ENCODE results near the gene SP7. TPM values are rescaled to one million over a fixed set of nuclear protein-coding genes. Genes with fewer than 3 reads are reported as not detected.

Gene SP7
- total and polyA plus RNA-seq, 9 of the 15 experiments (the other 6 are each of a cell fraction or from before 2014, with no cell fraction given): 0.04 TPM; not detected in 8

DNA sequence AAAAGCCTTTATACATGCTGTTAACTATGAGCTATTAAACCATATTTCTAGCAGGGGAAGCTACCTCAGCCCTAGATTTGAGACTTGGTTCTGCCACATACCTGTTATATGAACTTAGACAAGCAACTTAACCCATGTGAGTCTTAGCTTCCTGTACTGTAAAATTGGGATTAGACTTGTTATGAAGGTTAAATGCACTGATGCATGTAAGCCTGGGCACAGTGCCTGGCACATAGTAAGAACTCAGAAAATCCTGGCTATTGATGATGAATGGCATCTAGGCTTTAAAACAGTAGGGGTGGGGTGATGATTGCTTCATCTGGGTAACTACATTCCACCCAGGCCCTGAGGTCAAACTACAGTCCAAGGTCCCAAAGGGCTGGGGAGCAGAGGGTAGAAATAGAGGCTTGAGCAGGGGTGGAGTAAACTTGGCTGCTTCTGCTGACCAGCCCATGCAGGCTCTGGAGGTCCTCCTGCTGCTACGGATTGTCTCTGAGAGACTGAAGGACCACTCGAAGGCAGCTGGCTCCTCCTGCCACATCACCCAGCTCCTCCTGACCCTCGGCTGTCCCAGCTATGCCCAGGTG lies 56.8 kb downstream of the SP7 start (continued):
- TF ChIP-seq RNF2 (IDR thresholded peaks at IDR 0.05): no peak
- TF ChIP-seq ZNF764 (CRISPR knock-in tag; IDR thresholded peaks at IDR 0.05; ENCODE audit: low read depth): no peak
- TF ChIP-seq, protein P1, sequence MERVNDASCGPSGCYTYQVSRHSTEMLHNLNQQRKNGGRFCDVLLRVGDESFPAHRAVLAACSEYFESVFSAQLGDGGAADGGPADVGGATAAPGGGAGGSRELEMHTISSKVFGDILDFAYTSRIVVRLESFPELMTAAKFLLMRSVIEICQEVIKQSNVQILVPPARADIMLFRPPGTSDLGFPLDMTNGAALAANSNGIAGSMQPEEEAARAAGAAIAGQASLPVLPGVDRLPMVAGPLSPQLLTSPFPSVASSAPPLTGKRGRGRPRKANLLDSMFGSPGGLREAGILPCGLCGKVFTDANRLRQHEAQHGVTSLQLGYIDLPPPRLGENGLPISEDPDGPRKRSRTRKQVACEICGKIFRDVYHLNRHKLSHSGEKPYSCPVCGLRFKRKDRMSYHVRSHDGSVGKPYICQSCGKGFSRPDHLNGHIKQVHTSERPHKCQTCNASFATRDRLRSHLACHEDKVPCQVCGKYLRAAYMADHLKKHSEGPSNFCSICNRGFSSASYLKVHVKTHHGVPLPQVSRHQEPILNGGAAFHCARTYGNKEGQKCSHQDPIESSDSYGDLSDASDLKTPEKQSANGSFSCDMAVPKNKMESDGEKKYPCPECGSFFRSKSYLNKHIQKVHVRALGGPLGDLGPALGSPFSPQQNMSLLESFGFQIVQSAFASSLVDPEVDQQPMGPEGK (CRISPR knock-in tag; IDR thresholded peaks at IDR 0.05; ENCODE audit: borderline replicate concordance): no peak

DNA sequence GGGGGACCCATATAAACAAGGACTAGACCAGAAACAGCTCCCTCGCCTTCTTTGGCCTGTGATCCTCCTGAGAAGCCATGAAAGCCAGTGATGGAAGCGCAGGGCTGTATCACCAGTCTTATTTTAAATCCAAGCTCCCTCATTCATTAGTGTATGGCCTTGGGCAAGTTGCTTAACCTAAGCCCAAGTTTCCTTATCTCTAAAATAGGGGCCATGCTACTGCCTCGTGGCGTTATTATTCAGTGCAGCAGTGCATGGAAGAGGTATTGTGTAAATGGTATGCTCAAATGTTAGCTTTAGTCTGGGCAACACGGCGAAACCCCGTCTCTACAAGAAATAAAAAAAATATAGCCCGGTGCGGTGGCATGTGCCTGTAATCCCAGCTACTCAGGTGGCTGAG lies 58.2 kb downstream of the SP7 start:
- FAIRE-seq: no peak
- intact Hi-C loops (cut with micrococcal nuclease): no loop called here
- TF ChIP-seq DPF2 (IDR thresholded peaks at IDR 0.05): no peak
- no peak for TF ChIP-seq ZC3H8 (IDR thresholded peaks at IDR 0.05)
- no peak for TF ChIP-seq ZNF324 (CRISPR knock-in tag; IDR thresholded peaks at IDR 0.05)
- TF ChIP-seq, protein P2, sequence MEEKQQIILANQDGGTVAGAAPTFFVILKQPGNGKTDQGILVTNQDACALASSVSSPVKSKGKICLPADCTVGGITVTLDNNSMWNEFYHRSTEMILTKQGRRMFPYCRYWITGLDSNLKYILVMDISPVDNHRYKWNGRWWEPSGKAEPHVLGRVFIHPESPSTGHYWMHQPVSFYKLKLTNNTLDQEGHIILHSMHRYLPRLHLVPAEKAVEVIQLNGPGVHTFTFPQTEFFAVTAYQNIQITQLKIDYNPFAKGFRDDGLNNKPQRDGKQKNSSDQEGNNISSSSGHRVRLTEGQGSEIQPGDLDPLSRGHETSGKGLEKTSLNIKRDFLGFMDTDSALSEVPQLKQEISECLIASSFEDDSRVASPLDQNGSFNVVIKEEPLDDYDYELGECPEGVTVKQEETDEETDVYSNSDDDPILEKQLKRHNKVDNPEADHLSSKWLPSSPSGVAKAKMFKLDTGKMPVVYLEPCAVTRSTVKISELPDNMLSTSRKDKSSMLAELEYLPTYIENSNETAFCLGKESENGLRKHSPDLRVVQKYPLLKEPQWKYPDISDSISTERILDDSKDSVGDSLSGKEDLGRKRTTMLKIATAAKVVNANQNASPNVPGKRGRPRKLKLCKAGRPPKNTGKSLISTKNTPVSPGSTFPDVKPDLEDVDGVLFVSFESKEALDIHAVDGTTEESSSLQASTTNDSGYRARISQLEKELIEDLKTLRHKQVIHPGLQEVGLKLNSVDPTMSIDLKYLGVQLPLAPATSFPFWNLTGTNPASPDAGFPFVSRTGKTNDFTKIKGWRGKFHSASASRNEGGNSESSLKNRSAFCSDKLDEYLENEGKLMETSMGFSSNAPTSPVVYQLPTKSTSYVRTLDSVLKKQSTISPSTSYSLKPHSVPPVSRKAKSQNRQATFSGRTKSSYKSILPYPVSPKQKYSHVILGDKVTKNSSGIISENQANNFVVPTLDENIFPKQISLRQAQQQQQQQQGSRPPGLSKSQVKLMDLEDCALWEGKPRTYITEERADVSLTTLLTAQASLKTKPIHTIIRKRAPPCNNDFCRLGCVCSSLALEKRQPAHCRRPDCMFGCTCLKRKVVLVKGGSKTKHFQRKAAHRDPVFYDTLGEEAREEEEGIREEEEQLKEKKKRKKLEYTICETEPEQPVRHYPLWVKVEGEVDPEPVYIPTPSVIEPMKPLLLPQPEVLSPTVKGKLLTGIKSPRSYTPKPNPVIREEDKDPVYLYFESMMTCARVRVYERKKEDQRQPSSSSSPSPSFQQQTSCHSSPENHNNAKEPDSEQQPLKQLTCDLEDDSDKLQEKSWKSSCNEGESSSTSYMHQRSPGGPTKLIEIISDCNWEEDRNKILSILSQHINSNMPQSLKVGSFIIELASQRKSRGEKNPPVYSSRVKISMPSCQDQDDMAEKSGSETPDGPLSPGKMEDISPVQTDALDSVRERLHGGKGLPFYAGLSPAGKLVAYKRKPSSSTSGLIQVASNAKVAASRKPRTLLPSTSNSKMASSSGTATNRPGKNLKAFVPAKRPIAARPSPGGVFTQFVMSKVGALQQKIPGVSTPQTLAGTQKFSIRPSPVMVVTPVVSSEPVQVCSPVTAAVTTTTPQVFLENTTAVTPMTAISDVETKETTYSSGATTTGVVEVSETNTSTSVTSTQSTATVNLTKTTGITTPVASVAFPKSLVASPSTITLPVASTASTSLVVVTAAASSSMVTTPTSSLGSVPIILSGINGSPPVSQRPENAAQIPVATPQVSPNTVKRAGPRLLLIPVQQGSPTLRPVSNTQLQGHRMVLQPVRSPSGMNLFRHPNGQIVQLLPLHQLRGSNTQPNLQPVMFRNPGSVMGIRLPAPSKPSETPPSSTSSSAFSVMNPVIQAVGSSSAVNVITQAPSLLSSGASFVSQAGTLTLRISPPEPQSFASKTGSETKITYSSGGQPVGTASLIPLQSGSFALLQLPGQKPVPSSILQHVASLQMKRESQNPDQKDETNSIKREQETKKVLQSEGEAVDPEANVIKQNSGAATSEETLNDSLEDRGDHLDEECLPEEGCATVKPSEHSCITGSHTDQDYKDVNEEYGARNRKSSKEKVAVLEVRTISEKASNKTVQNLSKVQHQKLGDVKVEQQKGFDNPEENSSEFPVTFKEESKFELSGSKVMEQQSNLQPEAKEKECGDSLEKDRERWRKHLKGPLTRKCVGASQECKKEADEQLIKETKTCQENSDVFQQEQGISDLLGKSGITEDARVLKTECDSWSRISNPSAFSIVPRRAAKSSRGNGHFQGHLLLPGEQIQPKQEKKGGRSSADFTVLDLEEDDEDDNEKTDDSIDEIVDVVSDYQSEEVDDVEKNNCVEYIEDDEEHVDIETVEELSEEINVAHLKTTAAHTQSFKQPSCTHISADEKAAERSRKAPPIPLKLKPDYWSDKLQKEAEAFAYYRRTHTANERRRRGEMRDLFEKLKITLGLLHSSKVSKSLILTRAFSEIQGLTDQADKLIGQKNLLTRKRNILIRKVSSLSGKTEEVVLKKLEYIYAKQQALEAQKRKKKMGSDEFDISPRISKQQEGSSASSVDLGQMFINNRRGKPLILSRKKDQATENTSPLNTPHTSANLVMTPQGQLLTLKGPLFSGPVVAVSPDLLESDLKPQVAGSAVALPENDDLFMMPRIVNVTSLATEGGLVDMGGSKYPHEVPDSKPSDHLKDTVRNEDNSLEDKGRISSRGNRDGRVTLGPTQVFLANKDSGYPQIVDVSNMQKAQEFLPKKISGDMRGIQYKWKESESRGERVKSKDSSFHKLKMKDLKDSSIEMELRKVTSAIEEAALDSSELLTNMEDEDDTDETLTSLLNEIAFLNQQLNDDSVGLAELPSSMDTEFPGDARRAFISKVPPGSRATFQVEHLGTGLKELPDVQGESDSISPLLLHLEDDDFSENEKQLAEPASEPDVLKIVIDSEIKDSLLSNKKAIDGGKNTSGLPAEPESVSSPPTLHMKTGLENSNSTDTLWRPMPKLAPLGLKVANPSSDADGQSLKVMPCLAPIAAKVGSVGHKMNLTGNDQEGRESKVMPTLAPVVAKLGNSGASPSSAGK (IDR thresholded peaks at IDR 0.05): no peak
- no peak for TF ChIP-seq SIX5 (IDR thresholded peaks at IDR 0.05; ENCODE audit: borderline replicate concordance in 1 of 2, insufficient read depth in 1 of 2, low read depth in 1 of 2, low read length in 2 of 2)

More for the DNA sequence above, 58.2 kb downstream of the SP7 start:
- in situ Hi-C loops (cut with MboI): no loop called here
- no peaks in the 10 kb centered on the region for H3K9me1 ChIP-seq (ENCODE audit: control insufficient read depth, insufficient read depth, low read length)
- no peak overlapping the region for H2AFZ ChIP-seq (ENCODE audit: low read depth, low read length)
- H4K20me1 ChIP-seq (replicated peaks; ENCODE audit: control insufficient read depth, insufficient read depth, low read length): no peaks in the 10 kb centered on the region; the same call in 1 of the 2 replicates
- no peak for DNase-seq (ENCODE audit: extremely low read depth in 1 of 4, low spot score in 3 of 4)
- H3K36me3 ChIP-seq (ENCODE audit: control insufficient read depth, insufficient read depth, low read length): peaks cover 82% of the 10 kb centered on the region
- H3K4me3 ChIP-seq: no peak overlapping the region
- no TSS peak for BruUV-seq (replicated peaks)
- no peaks in the 10 kb centered on the region for H3K9me3 ChIP-seq (replicated peaks; ENCODE audit: control insufficient read depth, insufficient read depth, low read depth, low read length)
- H3K79me2 ChIP-seq (ENCODE audit: control insufficient read depth, insufficient read depth, low read length): no peaks in the 10 kb centered on the region
- no peaks in the 10 kb centered on the region for H3K27me3 ChIP-seq (ENCODE audit: control insufficient read depth in 2 of 2, insufficient read depth in 2 of 2, low read length in 2 of 2)
- WGBS (ENCODE audit: insufficient coverage, low coverage, missing lambda C conversion rate): 95% methylated on average over 9 of the region's 9 CpGs
- no peak overlapping the region for H3K27ac ChIP-seq (ENCODE audit: extremely low read depth, low read depth, low read length)
- no peaks in the 10 kb centered on the region for H3K4me1 ChIP-seq (replicated peaks in 1 of 2; ENCODE audit: control insufficient read depth in 2 of 2, insufficient read depth in 2 of 2, low read length in 2 of 2)
- no peak for ATAC-seq
- H3K4me2 ChIP-seq (ENCODE audit: insufficient read depth, low read length): no peak overlapping the region
- ChIA-PET CTCF (ENCODE audit: low intra/inter-chr PET ratio) (no interaction called here), POLR2A (interaction anchor here (0.7 to 3.2 kb wide), 5 partner anchors 9 to 35 kb away, joined by 3 to 22 read pairs (median 4); partner anchors contain the start of genes ESPL1 and PFDN5)
- no peak overlapping the region for H3K9ac ChIP-seq (ENCODE audit: insufficient read depth in 1 of 2, low read depth in 2 of 2, low read length in 2 of 2)

All from K562 (cell line).